ENCODE data around the gene KIF16B.

DNA sequence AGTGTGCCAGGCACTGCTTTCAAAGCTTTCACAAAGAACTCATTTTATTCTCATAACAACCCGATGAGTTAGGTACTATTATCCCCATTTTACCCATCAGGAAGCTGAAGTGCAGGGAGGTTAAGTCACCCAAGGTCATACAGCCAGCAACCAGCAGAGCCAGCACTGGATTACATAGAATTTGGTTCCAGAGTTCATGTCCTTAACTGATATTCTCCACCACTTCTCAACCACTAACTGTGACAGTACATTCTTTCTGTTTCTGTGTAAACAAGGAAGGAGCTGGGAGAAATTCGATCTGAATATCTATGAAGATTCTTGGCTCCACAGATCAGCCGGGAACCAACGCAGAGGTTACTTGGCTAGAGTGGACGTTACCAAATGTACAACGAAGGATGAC, 98.0 kb downstream of the KIF16B start:
- TF ChIP-seq, protein P1, sequence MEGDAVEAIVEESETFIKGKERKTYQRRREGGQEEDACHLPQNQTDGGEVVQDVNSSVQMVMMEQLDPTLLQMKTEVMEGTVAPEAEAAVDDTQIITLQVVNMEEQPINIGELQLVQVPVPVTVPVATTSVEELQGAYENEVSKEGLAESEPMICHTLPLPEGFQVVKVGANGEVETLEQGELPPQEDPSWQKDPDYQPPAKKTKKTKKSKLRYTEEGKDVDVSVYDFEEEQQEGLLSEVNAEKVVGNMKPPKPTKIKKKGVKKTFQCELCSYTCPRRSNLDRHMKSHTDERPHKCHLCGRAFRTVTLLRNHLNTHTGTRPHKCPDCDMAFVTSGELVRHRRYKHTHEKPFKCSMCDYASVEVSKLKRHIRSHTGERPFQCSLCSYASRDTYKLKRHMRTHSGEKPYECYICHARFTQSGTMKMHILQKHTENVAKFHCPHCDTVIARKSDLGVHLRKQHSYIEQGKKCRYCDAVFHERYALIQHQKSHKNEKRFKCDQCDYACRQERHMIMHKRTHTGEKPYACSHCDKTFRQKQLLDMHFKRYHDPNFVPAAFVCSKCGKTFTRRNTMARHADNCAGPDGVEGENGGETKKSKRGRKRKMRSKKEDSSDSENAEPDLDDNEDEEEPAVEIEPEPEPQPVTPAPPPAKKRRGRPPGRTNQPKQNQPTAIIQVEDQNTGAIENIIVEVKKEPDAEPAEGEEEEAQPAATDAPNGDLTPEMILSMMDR (IDR thresholded peaks at IDR 0.05; ENCODE audit: insufficient read depth, low read length) = no peak
- TF ChIP-seq POLR2AphosphoS5 (IDR thresholded peaks at IDR 0.05; ENCODE audit: low read depth) = no peak
- TF ChIP-seq, protein P2, sequence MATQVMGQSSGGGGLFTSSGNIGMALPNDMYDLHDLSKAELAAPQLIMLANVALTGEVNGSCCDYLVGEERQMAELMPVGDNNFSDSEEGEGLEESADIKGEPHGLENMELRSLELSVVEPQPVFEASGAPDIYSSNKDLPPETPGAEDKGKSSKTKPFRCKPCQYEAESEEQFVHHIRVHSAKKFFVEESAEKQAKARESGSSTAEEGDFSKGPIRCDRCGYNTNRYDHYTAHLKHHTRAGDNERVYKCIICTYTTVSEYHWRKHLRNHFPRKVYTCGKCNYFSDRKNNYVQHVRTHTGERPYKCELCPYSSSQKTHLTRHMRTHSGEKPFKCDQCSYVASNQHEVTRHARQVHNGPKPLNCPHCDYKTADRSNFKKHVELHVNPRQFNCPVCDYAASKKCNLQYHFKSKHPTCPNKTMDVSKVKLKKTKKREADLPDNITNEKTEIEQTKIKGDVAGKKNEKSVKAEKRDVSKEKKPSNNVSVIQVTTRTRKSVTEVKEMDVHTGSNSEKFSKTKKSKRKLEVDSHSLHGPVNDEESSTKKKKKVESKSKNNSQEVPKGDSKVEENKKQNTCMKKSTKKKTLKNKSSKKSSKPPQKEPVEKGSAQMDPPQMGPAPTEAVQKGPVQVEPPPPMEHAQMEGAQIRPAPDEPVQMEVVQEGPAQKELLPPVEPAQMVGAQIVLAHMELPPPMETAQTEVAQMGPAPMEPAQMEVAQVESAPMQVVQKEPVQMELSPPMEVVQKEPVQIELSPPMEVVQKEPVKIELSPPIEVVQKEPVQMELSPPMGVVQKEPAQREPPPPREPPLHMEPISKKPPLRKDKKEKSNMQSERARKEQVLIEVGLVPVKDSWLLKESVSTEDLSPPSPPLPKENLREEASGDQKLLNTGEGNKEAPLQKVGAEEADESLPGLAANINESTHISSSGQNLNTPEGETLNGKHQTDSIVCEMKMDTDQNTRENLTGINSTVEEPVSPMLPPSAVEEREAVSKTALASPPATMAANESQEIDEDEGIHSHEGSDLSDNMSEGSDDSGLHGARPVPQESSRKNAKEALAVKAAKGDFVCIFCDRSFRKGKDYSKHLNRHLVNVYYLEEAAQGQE (IDR thresholded peaks at IDR 0.05; ENCODE audit: insufficient replicate concordance, low read depth) = no peak
